HCEC 1CT (cell line): ENCODE measurements around the gene ZDHHC24.
"Not testable (repeated sequence)": the region's sequence is repeated elsewhere in the genome, so short reads cannot be mapped to it uniquely, and the experiment has no call there.

ENCODE experiments used
- DNase-seq: peaks from one replicate; pipeline ENCODE4 v3.0.0-alpha.2; 2017

Gene ZDHHC24

DNA sequence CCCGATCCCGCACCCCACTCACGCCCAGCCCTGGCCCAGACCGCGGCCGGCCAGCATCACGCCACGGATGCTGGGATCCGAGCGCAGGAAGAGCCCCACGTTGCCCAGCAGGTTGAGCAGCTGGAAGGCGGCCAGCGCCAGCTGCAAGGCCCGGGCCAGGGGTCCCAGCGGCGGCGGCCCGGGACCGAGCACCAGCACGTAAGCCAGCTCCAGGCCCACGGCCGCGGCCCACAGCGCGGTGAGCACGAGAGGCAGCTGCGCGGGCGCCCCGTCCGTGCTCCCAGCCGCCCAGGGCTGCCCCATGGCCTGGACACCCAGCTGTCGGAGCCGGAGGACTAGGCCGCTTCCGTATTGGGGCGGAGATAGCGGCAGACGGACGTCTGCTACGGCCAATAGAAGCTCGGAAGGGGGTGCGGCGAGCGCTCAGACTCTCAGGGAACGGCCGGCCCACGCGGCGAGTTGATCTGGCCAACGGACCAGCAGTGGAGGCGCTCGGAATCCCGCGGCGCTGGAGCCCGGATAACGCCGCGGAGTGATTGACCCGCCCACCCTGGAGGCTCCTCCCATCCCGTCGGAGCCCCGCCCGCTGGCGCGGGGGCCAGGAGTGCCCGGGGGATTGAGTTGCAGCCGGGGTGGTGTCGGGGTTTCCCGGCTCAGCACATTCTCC is at the start of gene ZDHHC24:
TSS of gene ZDHHC24 (minus strand) at position 348 of the 667 bp plus-strand sequence. CDS start at position 303, 45 bp downstream.
- DNase-seq, result peak; percentile 98

DNA sequence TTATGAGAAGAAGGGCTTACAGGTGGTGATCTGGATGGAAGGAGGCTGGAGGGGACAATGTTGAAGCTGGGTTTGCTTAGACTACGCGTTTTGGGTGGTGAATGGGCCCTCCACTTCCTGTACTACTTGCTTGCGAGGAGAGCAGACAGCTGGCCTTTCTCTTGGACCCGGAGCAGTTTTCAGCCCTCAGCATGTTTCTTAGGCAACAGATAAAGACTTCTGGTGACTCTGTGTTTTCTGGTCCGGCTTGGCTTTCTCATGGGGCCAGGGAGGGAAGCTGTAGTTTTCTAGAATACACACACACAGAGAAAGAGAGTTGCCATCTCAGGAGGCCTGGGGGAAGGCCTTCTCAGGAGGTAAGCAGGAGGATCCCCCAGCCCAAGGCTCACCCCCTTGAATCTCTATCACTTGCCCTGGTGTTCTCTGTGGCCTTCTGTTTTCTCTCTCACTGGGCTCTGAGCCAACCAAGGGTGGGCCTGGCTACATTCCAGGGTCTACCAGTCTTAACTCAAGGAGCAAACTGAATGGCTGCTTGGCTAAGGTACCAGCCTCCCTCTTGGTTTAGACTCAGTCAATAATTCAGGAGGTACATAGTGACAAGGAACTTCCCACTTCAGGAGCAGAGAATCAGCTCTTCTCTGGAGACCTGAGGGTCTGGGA is 49.5 kb upstream of the ZDHHC24 start:
- DNase-seq, result no peak

DNA sequence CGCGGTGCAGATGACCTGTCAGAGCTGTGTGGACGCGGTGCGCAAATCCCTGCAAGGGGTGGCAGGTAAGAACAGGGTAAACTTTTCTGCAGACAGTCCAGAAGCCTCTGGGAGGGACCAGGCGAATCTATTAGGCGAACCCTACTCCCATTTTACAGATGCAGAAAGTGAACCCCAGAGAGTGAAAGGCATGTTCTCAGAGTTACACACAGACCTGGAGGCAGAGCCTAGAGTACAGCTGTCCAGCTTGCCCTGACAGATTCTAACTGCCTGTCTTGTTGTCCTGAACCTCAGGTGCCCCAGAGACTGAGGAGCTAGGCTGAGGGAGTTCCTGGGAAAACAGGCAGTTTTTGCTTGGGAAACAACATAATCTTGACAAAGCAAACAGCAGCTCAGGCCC is 47.8 kb upstream of the ZDHHC24 start:
- DNase-seq, result no peak

- DNase-seq, result no peak
Measured at GRCh38 chr11:66593303-66593635, 47.4 kb upstream of the ZDHHC24 start.

DNA sequence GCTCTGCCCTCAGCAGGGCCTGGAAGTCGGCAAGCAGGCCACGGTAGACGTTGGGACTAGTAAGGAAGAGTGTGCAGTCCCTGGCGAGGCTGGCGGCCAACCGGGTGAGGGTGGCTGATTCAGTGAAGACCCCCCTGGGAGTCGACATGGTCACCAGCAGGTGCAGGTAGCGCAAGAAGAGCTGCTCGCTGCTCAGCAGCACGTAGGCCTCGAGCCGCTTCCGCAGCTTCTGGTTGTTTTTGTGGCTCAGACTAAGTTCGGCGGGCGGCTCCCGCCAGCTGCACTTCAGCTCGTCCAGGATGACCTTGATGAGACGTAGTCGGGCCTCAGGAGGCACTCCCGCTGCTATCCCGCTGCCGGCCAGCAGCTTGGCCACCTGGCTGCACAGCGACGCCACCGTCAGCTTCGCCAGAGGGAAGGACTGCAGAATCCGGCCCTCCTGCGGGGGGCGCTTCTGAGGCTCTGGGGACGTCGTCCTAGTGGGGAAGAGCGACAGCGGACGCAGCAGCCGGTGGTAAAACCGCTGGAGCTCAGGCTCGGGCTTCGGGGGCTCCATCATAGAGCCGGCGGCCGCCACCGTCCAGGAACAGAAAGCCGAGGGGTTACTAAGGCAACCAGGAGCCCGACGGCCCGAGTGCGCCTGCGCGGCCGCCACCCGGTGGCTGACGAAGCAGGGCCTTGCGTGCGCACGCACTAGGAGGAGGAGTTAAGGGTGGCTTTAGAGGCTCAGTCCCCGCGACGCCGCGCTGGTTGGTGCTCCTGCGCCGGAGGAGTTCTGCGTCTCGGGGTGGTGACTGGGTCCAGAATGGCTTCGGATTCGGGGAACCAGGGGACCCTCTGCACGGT is 46.8 kb upstream of the ZDHHC24 start, which contains the start of the genes CCDC87 and CCS:
TSS of gene CCDC87 (minus strand) at position 607 of the 846 bp plus-strand sequence. CDS start at position 559, 48 bp downstream.
TSS of gene CCS (plus strand) at position 729 of the 846 bp plus-strand sequence. CDS start at position 806, 77 bp downstream.
- DNase-seq, result peak; percentile 88

DNA sequence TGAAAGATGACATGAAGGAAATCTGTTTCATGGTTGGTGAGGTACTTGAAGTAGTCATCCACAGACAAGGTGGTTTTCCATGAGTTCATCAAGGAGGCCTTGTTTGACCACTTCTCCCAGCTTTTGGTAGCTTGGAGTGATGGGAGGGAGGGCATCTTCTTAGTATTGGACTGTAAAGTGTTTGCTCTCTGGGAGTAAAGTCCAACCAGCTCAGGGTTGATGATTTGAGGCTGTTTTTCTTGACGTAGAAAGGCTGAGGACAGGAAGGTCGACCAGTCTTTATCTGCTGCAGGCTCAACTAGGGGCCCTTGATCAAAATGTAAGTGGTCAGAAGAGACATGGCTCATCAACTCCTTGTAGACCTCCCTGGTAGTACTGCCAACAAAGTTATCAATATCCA is 45.3 kb upstream of the ZDHHC24 start:
- DNase-seq, result no peak

- DNase-seq, result no peak
Measured at GRCh38 chr11:66589996-66590675, 44.3 kb upstream of the ZDHHC24 start.

GRCh38 chr11:66589315-66589714 is 43.5 kb upstream of the ZDHHC24 start:
- DNase-seq, result not testable (repeated sequence)

DNA sequence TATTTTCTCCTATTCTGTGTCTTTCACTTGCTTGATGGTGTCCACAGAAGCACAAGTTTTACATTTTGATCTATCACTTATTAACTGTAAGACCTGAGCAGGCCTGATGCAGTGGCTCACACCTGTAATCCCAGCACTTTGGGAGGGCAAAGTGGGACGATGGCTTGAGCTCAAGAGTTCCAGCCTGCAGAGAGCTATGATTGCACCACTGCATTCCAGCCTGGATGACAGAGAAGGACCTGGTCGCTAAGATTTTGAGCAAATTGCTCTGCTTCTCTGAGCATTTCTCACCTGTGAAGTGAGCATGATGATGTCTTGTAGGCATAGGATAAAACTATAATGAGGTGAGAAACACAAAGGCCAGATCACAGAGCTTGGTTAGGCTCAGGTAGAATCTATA is 40.3 kb upstream of the ZDHHC24 start:
- no peak for DNase-seq

DNA sequence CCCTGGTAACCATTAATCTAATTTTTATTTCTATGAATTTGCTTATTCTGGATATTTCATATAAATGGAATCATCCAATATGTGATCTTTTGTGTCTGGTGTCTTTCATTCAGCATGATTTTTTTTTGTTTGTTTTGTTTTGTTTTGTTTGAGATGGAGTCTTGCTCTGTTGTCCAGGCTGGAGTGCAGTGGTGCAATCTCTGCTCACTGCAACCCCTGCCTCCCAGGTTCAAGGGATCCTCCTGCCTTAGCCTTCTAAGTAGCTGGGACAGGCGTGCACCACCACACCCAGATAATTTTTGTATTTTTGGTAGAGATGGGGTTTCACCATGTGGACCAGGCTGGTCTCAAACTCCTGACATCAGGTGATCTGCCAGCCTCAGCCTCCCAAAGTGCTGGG is 39.6 kb upstream of the ZDHHC24 start:
- not testable (repeated sequence) for DNase-seq

- DNase-seq, result not testable (repeated sequence)
Measured at GRCh38 chr11:66582565-66583147, 36.8 kb upstream of the ZDHHC24 start.

DNA sequence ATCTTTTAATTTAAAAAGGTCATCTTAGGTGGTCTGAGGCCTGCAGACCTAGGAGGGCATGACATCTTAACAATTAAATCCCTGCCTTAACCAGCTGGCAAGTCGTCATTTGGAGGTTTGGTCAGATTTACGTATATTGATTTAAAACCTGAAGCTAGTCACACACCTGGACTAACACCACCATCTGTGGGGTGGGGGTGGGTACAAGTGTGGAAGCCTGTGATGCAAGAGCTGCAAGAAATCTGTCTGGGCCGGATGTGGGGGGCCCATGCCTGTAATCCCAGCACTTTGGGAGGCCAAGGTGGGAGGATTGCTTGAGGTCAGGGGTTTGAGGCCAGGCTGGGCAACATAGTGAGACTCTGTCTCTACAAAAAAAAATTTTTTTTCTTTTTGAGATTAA is 35.4 kb upstream of the ZDHHC24 start:
- no peak for DNase-seq

DNA sequence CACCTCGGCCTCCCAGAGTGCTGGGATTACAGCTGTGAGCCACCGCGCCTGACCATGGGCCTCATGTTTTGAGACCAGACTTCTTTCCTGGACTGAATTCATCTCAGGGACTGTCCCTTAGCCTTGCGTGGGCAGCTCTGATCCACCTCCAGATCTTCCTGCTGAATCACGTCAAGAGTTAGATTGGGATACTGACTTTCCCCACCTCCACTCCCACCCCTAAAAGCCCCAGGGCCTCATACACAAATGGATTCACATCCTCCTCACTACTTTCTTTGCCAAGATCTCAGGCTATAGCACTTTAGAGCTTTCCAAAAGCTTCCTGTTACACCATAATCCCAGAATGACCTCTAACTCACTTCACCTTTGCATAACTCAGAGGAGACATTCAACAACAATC is 35.0 kb upstream of the ZDHHC24 start:
- no peak for DNase-seq

GRCh38 chr11:66579017-66579606 is 33.3 kb upstream of the ZDHHC24 start:
- peak; percentile 48 for DNase-seq

DNA sequence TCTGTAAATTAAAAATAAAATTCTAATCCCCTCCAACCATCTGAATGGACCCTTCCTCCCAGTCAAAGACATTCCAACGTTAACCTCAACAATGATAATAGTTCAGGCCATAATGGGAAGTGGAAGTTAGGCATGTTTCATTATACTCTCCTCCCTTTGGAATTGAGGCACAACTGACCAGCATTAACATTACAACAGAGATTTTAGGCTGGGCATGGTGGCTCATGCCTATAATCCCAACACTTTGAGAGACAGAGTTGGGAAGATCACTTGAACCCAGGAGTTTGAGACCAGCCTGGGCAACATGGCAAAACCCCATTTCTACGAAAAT is 25.0 kb upstream of the ZDHHC24 start:
- no peak for DNase-seq

GRCh38 chr11:66570079-66570849 is 24.4 kb upstream of the ZDHHC24 start:
- no peak for DNase-seq

- no peak for DNase-seq
Measured at GRCh38 chr11:66569076-66569475, 23.2 kb upstream of the ZDHHC24 start.

DNA sequence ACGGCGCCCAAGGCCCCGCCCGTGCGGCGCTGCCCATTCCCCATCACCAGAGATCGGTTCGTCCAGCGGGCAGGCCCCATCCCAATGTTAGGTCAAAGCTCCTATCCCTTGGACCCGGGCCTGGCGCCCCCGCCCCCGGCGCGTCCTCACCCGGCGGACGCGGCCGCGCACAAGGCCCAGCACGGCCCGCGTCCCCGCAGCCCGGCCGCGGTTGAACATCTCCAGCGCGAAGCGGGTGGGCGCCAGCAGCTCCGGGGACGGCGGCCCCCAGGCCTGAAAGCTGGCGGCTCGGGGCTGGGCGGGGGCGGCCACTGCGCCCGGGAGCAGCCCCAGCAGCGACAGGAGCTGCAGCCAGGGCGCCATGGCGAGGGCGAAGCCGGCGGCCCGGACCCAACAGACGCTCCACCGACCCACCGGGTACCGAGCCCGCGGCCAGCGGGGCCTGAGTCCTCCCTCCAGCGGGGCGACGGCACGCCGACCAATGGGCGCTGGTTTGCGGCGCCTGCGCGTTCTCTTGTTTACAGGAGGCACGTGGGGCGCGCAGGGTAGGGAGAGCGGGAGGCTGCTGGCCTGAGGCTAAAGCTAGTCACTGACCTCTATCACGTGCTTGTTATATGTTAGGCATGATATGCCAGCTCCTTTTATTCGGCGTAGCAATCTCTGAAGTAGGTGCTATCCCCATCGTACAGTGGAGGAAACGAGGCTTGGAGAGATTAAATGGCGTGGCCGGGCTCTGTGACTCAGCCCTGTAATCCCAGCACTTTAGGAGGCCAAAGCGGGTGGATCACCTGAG is 22.5 kb upstream of the ZDHHC24 start, which contains the start of gene CTSF:
TSS of gene CTSF (minus strand) at position 483 of the 793 bp plus-strand sequence. CDS start at position 363, 120 bp downstream.
- peak; percentile 48 for DNase-seq

DNA sequence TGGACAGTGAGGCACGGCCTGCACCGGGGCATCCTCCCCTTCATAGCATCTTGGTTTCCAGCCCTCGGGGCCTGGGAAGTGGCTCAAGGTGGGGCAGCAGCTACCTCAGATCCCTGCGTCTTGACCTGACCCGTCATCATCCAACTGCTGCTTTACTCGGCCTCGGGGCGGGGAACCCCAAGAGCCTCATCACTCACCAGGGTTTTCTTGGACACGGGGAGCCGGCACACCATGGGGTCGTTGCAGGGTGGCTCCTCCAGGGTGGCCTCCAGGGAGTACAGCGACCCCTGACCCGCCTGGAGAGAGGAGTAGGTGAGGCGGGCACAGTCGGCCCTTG is 21.9 kb upstream of the ZDHHC24 start:
- DNase-seq, result no peak

GRCh38 chr11:66566221-66566620 is 20.4 kb upstream of the ZDHHC24 start:
- DNase-seq, result no peak

DNA sequence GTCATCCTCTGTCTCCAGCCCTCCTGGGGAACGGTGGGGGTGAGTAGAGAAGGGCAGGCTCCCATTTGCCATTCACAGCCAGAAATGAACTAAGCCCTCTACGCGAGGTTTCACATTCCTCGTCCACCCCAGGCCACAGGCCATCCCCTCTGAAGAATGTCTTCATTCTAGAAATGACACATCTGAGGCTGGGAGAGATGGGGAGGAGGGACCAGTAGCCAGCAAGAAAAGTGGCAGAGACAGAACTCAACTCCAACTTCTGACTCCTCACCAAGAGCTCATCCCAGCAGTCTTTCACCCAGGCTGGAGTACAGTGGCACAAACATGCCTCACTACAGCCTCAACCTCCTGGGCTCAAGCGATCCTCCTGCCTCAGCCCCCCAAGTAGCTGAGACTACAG is 19.1 kb upstream of the ZDHHC24 start:
- DNase-seq, result no peak
